Sigmoid colon (tissue), 4 donors: Measurements from ENCODE around the gene CNOT11.
"Not testable (repeated sequence)": the region's sequence is repeated elsewhere in the genome, so short reads cannot be mapped to it uniquely, and the experiment has no call there.

ENCODE experiments used
- EP300 ChIP-seq, 4 donors: sonication (generic); formaldehyde crosslinking; IDR thresholded peaks; one replicate each; pipeline ENCODE4 v1.6.1; 2017; ENCODE audit warnings: antibody characterized with exemption in 4 of 4
- POLR2A ChIP-seq, 2 donors: fragments of 450-650 bp; IDR thresholded peaks; one replicate each; pipeline ENCODE4 v1.6.1; 2016; ENCODE audit warnings: antibody characterized with exemption in 2 of 2, mild to moderate bottlenecking in 2 of 2, moderate library complexity in 2 of 2
- TF ChIP-seq, protein P1 (sequence below), 4 experiments: fragments of 450-650 bp in 3 of 4; fragments of 200-600 bp in 1 of 4; IDR thresholded peaks; one replicate each; pipeline ENCODE4 v1.5.1; 2016 to 2019; ENCODE audit warnings: antibody characterized with exemption in 4 of 4, mild to moderate bottlenecking in 3 of 4, moderate library complexity in 2 of 4

DNA sequence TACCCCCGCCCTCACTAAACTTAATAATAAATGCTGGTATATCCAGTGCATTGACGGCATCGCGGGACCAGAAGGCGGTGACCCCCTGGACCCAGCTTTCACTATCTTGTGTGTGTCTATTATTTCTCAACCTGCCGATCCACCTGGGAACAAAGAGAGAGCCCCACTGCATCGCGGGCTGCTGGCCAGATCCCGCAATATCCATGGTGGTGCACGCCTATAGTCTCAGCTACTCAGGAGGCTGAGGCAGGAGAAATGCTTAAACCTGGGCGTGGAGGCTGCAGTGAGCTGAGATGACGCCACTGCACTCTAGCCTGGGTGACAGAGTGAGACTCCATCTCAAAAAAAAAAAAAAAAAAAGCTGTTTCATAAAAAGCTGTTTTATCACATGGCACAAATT is 7.8 kb upstream of the CNOT11 start:
- TF ChIP-seq EP300, POLR2A (IDR thresholded peaks at IDR 0.05): not testable (repeated sequence)
- TF ChIP-seq, protein P1, sequence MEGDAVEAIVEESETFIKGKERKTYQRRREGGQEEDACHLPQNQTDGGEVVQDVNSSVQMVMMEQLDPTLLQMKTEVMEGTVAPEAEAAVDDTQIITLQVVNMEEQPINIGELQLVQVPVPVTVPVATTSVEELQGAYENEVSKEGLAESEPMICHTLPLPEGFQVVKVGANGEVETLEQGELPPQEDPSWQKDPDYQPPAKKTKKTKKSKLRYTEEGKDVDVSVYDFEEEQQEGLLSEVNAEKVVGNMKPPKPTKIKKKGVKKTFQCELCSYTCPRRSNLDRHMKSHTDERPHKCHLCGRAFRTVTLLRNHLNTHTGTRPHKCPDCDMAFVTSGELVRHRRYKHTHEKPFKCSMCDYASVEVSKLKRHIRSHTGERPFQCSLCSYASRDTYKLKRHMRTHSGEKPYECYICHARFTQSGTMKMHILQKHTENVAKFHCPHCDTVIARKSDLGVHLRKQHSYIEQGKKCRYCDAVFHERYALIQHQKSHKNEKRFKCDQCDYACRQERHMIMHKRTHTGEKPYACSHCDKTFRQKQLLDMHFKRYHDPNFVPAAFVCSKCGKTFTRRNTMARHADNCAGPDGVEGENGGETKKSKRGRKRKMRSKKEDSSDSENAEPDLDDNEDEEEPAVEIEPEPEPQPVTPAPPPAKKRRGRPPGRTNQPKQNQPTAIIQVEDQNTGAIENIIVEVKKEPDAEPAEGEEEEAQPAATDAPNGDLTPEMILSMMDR (IDR thresholded peaks at IDR 0.05) = not testable (repeated sequence)
